Hair follicular keratinocyte (primary cell): ENCODE results near the gene TTLL9. TPM values are rescaled to one million over a fixed set of nuclear protein-coding genes. Genes with fewer than 3 reads are reported as not detected.

Experiments
- total RNA-seq: library from RNA; depleted of rRNA; stranded (reverse); fragments of >200 nt; gene quantifications from 2 replicates; pipeline ENCODE4 v1.2.3, GENCODE V29; 2015

The TTLL9 gene
- not detected in 2 replicates for total RNA-seq

GRCh38 chr20:31869942-31870725, at the start of gene TTLL9, which contains the start of gene DUSP15:
TSS of gene TTLL9 (plus strand) at chr20:31870634. CDS start at chr20:31871127, 493 bp downstream.
TSS of gene DUSP15 (minus strand) at chr20:31870527. CDS start at chr20:31870337, 190 bp downstream.

GRCh38 chr20:31845300-31845863, 25.1 kb upstream of the TTLL9 start, which contains the start of gene FOXS1:
TSS of gene FOXS1 (minus strand) at chr20:31845604. CDS start at chr20:31845542, 62 bp downstream.

GRCh38 chr20:31951530-31952453, 81.4 kb downstream of the TTLL9 start, which contains the start of gene PDRG1:
TSS of gene PDRG1 (minus strand) at chr20:31952046. CDS start at chr20:31951961, 85 bp downstream.

GRCh38 chr20:31967830-31968249, 97.4 kb downstream of the TTLL9 start, which contains the start of gene XKR7:
TSS of gene XKR7 (plus strand) at chr20:31968151. CDS start at chr20:31968176, 25 bp downstream.

Other genes starting within 250 kb of the TTLL9 start
- gene COX4I2, start 232.7 kb upstream of the TTLL9 start, total RNA-seq = not detected in 2 replicates
- 118 and 185 TPM in 2 replicates for gene BCL2L1, start 147.8 kb upstream of the TTLL9 start, total RNA-seq
- 36.5 and 95.4 TPM in 2 replicates for gene TPX2, start 131.3 kb upstream of the TTLL9 start, total RNA-seq
- gene MYLK2, start 51.3 kb upstream of the TTLL9 start, total RNA-seq = not detected in 2 replicates
- not detected in 2 replicates for gene FOXS1, start 25.0 kb upstream of the TTLL9 start, total RNA-seq
- gene DUSP15, start 107 bp upstream of the TTLL9 start, total RNA-seq = 0.23 TPM in 1 of 2 replicates, not detected in the other
- 10.8 and 13.2 TPM in 2 replicates for gene PDRG1, start 81.4 kb downstream of the TTLL9 start, total RNA-seq
- gene XKR7, start 97.5 kb downstream of the TTLL9 start, total RNA-seq = not detected in 2 replicates
- not detected in 2 replicates for gene CCM2L, start 139.8 kb downstream of the TTLL9 start, total RNA-seq
- gene HCK, start 181.6 kb downstream of the TTLL9 start, total RNA-seq = not detected in 2 replicates
- 25.5 and 29.5 TPM in 2 replicates for gene TM9SF4, start 239.1 kb downstream of the TTLL9 start, total RNA-seq